ENCODE measurements around the gene IQCH. TPM values are rescaled to one million over a fixed set of nuclear protein-coding genes. Genes with fewer than 3 reads are reported as not detected.
A peak's percentile ranks its signal among the peaks of the same experiment; 100 is the strongest.
"Not testable (repeated sequence)": the region's sequence is repeated elsewhere in the genome, so short reads cannot be mapped to it uniquely, and the experiment has no call there.

IQCH gene
- total RNA-seq, 1 donor from 2014 or later = 1.5 TPM

- Mint-ChIP-seq H3K27ac (no peak overlapping the region), H3K4me1 (peaks cover 46% of the 10 kb centered on the region), H3K36me3 (ENCODE audit: low read depth) (peaks cover 31% of the 10 kb centered on the region), H3K9me3 (peaks cover 8% of the 10 kb centered on the region), H3K4me3 (peak overlapping the region; percentile 32), H3K27me3 (no peaks in the 10 kb centered on the region)
- TF ChIP-seq CTCF (IDR thresholded peaks at IDR 0.05) = no peak
- POLR2A ChIA-PET = interaction anchor here (0.7 to 1.0 kb wide), 2 partner anchors 22 to 162 kb away, joined by 3 to 9 read pairs; no protein-coding TSS in a partner anchor
- intact Hi-C loops (cut with micrococcal nuclease) = loop anchor here (5.0 kb wide), 1 partner anchor 295 kb away; no protein-coding TSS in a partner anchor
- DNase-seq (no peak), ATAC-seq (ENCODE audit: low read depth) (no peak)
- CTCF ChIA-PET = no interaction called here
Observed at GRCh38 chr15:67242708-67243111, 11.9 kb upstream of the IQCH start.

GRCh38 chr15:67244971-67245478 is 9.6 kb upstream of the IQCH start:
- POLR2A ChIA-PET = no interaction called here
- Mint-ChIP-seq H3K4me1 (peaks cover 39% of the 10 kb centered on the region), H3K27ac (no peak overlapping the region), H3K9me3 (peaks cover 8% of the 10 kb centered on the region), H3K27me3 (no peaks in the 10 kb centered on the region), H3K4me3 (no peak overlapping the region), H3K36me3 (ENCODE audit: low read depth) (peaks cover 35% of the 10 kb centered on the region)
- CTCF ChIA-PET = no interaction called here
- ATAC-seq (ENCODE audit: low read depth) = no peak
- intact Hi-C loops (cut with micrococcal nuclease) = loop anchor here (5.0 kb wide), 1 partner anchor 298 kb away; no protein-coding TSS in a partner anchor
- DNase-seq = no peak
- TF ChIP-seq CTCF (IDR thresholded peaks at IDR 0.05) = no peak

- H3K27ac Mint-ChIP-seq; H3K27me3 Mint-ChIP-seq; intact Hi-C loops (cut with micrococcal nuclease); H3K4me3 Mint-ChIP-seq; ATAC-seq (ENCODE audit: low read depth); H3K9me3 Mint-ChIP-seq; CTCF ChIA-PET; DNase-seq: not testable (repeated sequence)
- H3K36me3 Mint-ChIP-seq (ENCODE audit: low read depth) = peaks cover 36% of the 10 kb centered on the region
- peaks cover 24% of the 10 kb centered on the region for H3K4me1 Mint-ChIP-seq
- POLR2A ChIA-PET = interaction anchor here (0.8 kb wide), 1 partner anchor 183 kb away, joined by 6 read pairs; no protein-coding TSS in a partner anchor
Observed at GRCh38 chr15:67246606-67247005, 8.0 kb upstream of the IQCH start.

GRCh38 chr15:67248011-67248505 is 6.5 kb upstream of the IQCH start:
- no peak for ATAC-seq (ENCODE audit: low read depth)
- H3K27ac Mint-ChIP-seq = no peak overlapping the region
- DNase-seq = no peak
- H3K36me3 Mint-ChIP-seq (ENCODE audit: low read depth) = peaks cover 36% of the 10 kb centered on the region
- intact Hi-C loops (cut with micrococcal nuclease) = no loop called here
- TF ChIP-seq CTCF (IDR thresholded peaks at IDR 0.05) = no peak
- ChIA-PET POLR2A (interaction anchor here (0.7 kb wide), 1 partner anchor 782 kb away, joined by 4 read pairs; no protein-coding TSS in a partner anchor), CTCF (no interaction called here)
- peaks cover 8% of the 10 kb centered on the region for H3K9me3 Mint-ChIP-seq
- H3K27me3 Mint-ChIP-seq = no peaks in the 10 kb centered on the region
- peaks cover 18% of the 10 kb centered on the region for H3K4me1 Mint-ChIP-seq
- H3K4me3 Mint-ChIP-seq = no peak overlapping the region

- Mint-ChIP-seq H3K4me3 (no peak overlapping the region), H3K27ac (no peak overlapping the region), H3K36me3 (ENCODE audit: low read depth) (peaks cover 40% of the 10 kb centered on the region), H3K27me3 (no peaks in the 10 kb centered on the region), H3K4me1 (peaks cover 20% of the 10 kb centered on the region), H3K9me3 (peaks cover 8% of the 10 kb centered on the region)
- no peak for DNase-seq
- CTCF ChIA-PET = no interaction called here
- intact Hi-C loops (cut with micrococcal nuclease) = loop anchor here (10.0 kb wide), 1 partner anchor 745 kb away; the partner anchor contains the start of genes RPL4 and ZWILCH
- POLR2A ChIA-PET = no interaction called here
- ATAC-seq (ENCODE audit: low read depth) = no peak
- no peak for TF ChIP-seq CTCF (IDR thresholded peaks at IDR 0.05)
Observed at GRCh38 chr15:67249830-67250229, 4.8 kb upstream of the IQCH start.

All from activated B cell treated with CpG ODN at 0.5 μM for 24 hours (primary cell).